ENCODE results near the gene TBC1D16. TPM values are rescaled to one million over a fixed set of nuclear protein-coding genes. Genes with fewer than 3 reads are reported as not detected.
"Not testable (repeated sequence)": the region's sequence is repeated elsewhere in the genome, so short reads cannot be mapped to it uniquely, and the experiment has no call there.

TBC1D16 gene
- total RNA-seq, 2 experiments from 2014 or later: 5.4 TPM

GRCh38 chr17:79994228-79994569 is 41.5 kb downstream of the TBC1D16 start:
- CTCF ChIA-PET: interaction anchor here (0.7 to 4.3 kb wide), 8 partner anchors 11 to 253 kb away, joined by 3 to 24 read pairs (median 4); no protein-coding TSS in a partner anchor
- H3K27me3 Mint-ChIP-seq, DNase-seq, H3K4me3 Mint-ChIP-seq, H3K36me3 Mint-ChIP-seq, H3K9me3 Mint-ChIP-seq: not testable (repeated sequence)
- Mint-ChIP-seq H3K27ac (peak overlapping the region; percentile 73), H3K4me1 (ENCODE audit: low read depth) (peaks cover 43% of the 10 kb centered on the region)
- intact Hi-C loops (cut with micrococcal nuclease): loop anchor here (5.0 to 10.0 kb wide), 2 partner anchors 151 to 247 kb away; partner anchors contain the start of gene EIF4A3
- POLR2A ChIA-PET: interaction anchor here (0.6 kb wide), 1 partner anchor 120 kb away, joined by 4 read pairs; no protein-coding TSS in a partner anchor

DNA sequence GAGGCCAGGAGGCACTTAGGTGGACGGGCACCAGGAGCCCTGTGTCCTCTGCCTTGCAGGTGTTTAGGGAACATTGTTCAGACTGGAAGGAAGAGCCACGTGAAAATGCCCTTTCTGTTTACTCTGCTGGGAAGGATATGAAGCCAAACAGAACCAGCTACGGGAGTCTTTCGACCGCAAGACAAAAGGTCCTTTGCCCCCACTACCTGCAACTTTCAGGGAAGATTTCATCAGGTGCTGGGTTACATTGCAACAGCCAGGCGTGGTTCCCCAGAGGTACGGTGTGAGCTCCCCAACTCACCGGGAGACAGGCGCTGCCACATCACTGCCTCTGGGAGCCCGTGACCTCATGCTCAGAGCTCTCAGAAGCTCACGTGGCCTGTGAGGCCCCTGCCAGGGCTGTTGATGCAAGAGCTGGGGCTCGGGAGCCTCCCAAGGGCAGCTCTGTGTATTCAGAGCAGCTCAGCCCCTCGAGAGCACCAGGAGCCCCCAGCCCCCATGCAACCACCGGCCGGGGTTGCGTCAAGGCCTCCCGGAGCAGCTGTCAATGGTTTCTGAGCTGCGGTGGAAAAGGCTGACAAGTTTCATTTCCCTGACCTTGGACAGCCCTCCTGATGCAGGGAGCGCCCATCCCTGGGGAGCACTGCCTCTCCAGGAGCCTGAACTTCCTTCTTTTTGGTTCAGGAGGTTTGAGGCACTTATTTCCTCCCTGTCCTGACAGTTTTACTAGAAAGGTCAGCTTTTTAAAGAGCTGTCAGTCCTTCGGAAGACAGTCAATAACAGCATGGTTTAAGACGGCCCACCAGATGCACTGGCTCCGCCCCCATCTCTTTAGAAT is 42.1 kb downstream of the TBC1D16 start:
- Mint-ChIP-seq H3K36me3 (no peaks in the 10 kb centered on the region), H3K4me1 (ENCODE audit: low read depth) (peaks cover 41% of the 10 kb centered on the region), H3K9me3 (no peaks in the 10 kb centered on the region), H3K27me3 (no peaks in the 10 kb centered on the region), H3K4me3 (peak overlapping the region; percentile 54), H3K27ac (peak overlapping the region; percentile 73)
- ChIA-PET POLR2A (interaction anchor here (0.6 kb wide), 1 partner anchor 121 kb away, joined by 4 read pairs; no protein-coding TSS in a partner anchor), CTCF (interaction anchor here (0.7 to 4.3 kb wide), 7 partner anchors 12 to 253 kb away, joined by 3 to 24 read pairs (median 3); no protein-coding TSS in a partner anchor)
- peak; percentile 75 for DNase-seq
- intact Hi-C loops (cut with micrococcal nuclease): loop anchor here (1.0 to 10.0 kb wide), 3 partner anchors 151 to 265 kb away; partner anchors contain the start of gene EIF4A3

- H3K9me3 Mint-ChIP-seq: no peaks in the 10 kb centered on the region
- CTCF ChIA-PET: interaction anchor here (1.0 to 4.3 kb wide), 9 partner anchors 12 to 252 kb away, joined by 3 to 24 read pairs (median 4); partner anchors contain the start of gene CBX8
- H3K27me3 Mint-ChIP-seq: no peaks in the 10 kb centered on the region
- peaks cover 40% of the 10 kb centered on the region for H3K4me1 Mint-ChIP-seq (ENCODE audit: low read depth)
- H3K4me3 Mint-ChIP-seq: peak overlapping the region; percentile 71
- intact Hi-C loops (cut with micrococcal nuclease): loop anchor here (1.0 to 10.0 kb wide), 3 partner anchors 152 to 265 kb away; partner anchors contain the start of gene EIF4A3
- peak overlapping the region; percentile 73 for H3K27ac Mint-ChIP-seq
- DNase-seq: no peak
- POLR2A ChIA-PET: interaction anchor here (1.1 kb wide), 1 partner anchor 247 kb away, joined by 3 read pairs; no protein-coding TSS in a partner anchor
- H3K36me3 Mint-ChIP-seq: no peaks in the 10 kb centered on the region
These were observed 42.9 kb downstream of the TBC1D16 start for GRCh38 chr17:79992649-79993389.

DNA sequence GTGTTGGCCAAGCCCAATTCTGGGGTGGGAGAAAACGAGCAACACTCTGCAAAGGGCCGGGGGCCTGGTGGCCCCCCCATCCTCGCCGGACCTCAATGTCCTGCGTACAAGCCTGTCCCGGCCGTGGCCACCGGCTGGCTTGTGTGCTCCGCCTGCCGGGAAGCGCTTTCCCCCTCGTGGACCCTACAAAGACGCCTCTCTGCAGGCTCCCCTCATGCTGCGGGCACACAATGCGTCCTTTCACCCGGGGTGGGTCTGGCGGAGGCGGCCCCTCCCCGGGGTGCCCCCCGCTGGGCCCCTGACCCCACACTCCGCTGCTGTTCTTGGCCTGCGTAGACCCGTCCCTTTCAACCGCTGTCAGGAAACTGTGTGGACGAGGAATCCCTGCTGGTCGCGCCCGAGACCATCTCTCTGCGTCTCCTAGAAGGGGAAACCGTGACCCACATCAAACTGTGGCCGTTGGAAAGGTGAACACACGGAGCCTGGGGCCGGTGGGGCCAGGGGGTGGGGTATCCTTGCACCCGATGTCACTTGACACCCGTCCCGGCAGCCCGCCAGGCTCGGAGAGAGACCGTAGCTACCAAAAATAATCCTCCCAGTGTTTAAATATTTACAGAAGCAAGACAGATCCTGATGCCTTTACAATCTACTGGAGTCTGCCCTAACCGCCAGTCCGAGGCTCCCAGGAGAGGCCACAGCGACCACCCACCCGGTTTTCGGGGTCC is 43.6 kb downstream of the TBC1D16 start:
- POLR2A ChIA-PET: interaction anchor here (0.8 to 1.1 kb wide), 2 partner anchors 151 to 246 kb away, joined by 3 read pairs; no protein-coding TSS in a partner anchor
- no peaks in the 10 kb centered on the region for H3K27me3 Mint-ChIP-seq
- intact Hi-C loops (cut with micrococcal nuclease): loop anchor here (1.0 to 10.0 kb wide), 3 partner anchors 149 to 245 kb away; partner anchors contain the start of gene EIF4A3

DNA sequence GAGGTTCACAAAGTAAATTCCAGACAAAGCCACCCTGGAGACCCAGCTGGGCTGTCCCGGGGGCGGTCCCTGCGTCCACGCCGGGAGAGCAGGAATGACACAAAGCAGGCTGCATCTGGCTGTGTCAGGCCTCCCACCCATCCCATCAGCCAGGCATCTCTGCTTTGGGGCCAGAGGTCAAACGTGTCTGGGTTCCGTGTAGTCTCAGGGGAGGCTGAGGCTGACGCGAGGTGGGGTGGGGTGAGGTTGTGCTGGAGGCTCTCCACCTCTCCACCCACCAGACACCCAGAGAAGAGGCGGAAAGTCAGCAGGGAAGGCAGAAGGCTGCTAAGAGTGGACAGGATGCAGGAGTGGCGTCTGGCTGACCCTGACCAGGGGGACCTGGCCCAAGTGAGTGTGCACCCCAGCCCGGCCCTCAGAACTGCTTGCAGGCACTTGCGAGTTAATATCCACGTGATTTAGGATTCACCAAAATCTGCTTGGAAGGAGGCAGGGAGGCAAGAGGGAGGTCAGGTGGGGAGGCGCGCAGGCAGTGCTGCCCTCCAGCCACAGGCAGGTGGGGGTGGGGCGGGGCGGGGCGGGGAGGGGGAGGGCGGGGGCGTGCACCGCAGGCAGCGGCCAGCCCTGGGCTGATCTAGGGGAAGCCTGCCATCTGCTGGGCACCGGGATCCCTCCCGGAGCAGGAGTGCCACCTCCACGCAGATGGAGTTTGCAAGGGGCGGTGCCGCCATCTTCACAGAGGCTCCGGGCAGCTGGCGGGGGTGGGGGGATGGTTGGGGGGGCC is 44.3 kb downstream of the TBC1D16 start:
- DNase-seq: peak; percentile 91
- Mint-ChIP-seq H3K27ac (no peak overlapping the region), H3K4me3 (peak overlapping the region; percentile 71)

More for the DNA sequence above, 43.6 kb downstream of the TBC1D16 start:
- H3K4me3 Mint-ChIP-seq: peak overlapping the region; percentile 71
- CTCF ChIA-PET: interaction anchor here (0.6 to 4.3 kb wide), 9 partner anchors 12 to 251 kb away, joined by 3 to 24 read pairs (median 3); partner anchors contain the start of gene CBX8
- H3K36me3 Mint-ChIP-seq: no peaks in the 10 kb centered on the region
- H3K4me1 Mint-ChIP-seq (ENCODE audit: low read depth): peaks cover 33% of the 10 kb centered on the region
- no peak for DNase-seq
- no peaks in the 10 kb centered on the region for H3K9me3 Mint-ChIP-seq
- H3K27ac Mint-ChIP-seq: peak overlapping the region; percentile 47

DNA sequence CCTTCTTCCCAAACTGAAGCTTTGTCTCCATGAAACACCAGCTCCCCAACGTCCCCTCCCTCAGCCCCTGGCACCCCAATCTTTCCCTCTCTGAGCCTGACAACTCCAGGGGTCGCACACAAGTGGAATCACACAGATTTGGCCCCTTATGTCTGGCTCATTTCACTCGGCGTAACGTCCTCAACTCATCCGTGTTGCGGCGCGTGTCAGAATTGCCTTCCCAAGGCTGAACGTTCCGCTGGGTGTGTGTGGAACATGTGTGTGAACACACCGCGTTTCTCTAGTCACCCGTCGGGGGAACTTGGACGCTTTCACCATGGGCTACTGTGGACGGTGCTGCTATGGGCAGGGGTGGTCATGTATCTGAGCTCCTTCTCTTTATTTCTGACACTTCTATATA is 45.0 kb downstream of the TBC1D16 start:
- POLR2A ChIA-PET: no interaction called here
- H3K4me3 Mint-ChIP-seq: no peak overlapping the region
- no peaks in the 10 kb centered on the region for H3K36me3 Mint-ChIP-seq
- CTCF ChIA-PET: interaction anchor here (1.1 to 2.1 kb wide), 3 partner anchors 201 to 249 kb away, joined by 3 to 8 read pairs (median 4); no protein-coding TSS in a partner anchor
- intact Hi-C loops (cut with micrococcal nuclease): loop anchor here (1.0 to 10.0 kb wide), 3 partner anchors 147 to 243 kb away; partner anchors contain the start of gene EIF4A3
- no peak for DNase-seq
- no peaks in the 10 kb centered on the region for H3K27me3 Mint-ChIP-seq
- H3K27ac Mint-ChIP-seq: peak overlapping the region; percentile 21
- H3K4me1 Mint-ChIP-seq (ENCODE audit: low read depth): peaks cover 20% of the 10 kb centered on the region
- H3K9me3 Mint-ChIP-seq: no peaks in the 10 kb centered on the region

More for the DNA sequence above, 44.3 kb downstream of the TBC1D16 start:
- H3K27me3 Mint-ChIP-seq: no peaks in the 10 kb centered on the region
- POLR2A ChIA-PET: interaction anchor here (0.8 to 1.1 kb wide), 2 partner anchors 150 to 246 kb away, joined by 3 read pairs; no protein-coding TSS in a partner anchor
- CTCF ChIA-PET: interaction anchor here (0.6 to 2.1 kb wide), 11 partner anchors 13 to 250 kb away, joined by 3 to 8 read pairs (median 3); partner anchors contain the start of gene CBX8
- no peaks in the 10 kb centered on the region for H3K9me3 Mint-ChIP-seq
- intact Hi-C loops (cut with micrococcal nuclease): loop anchor here (1.0 to 10.0 kb wide), 3 partner anchors 148 to 244 kb away; partner anchors contain the start of gene EIF4A3
- H3K36me3 Mint-ChIP-seq: no peaks in the 10 kb centered on the region
- H3K4me1 Mint-ChIP-seq (ENCODE audit: low read depth): peaks cover 26% of the 10 kb centered on the region

DNA sequence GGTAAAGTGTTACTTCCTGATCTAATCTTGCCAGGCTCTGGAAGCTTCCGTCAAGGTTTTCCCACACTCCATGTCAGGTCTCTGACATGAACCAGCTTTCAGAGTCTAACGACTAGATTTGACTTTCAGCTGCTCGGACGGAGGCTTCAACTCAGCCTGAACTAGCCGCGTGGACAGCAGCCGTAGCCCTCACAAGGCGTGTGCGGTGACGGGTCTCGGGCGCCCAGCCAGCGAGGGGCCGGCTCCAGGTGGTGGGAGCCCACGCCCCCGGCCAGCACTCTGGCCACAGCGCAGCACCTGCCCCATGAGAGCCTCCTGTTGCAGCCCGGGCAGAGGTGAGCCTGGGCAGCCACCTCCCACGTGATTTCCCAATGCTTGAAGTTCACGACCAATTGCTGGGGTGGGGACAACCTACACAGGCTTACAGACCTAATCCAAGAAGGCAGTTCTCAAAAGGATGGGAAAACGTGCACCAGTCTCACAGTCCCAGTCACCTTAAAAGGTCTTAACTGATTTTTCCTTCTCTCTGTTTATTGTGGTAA is 45.5 kb downstream of the TBC1D16 start:
- POLR2A ChIA-PET: no interaction called here
- Mint-ChIP-seq H3K4me1 (ENCODE audit: low read depth) (peaks cover 18% of the 10 kb centered on the region), H3K36me3 (no peaks in the 10 kb centered on the region), H3K27me3 (no peaks in the 10 kb centered on the region), H3K9me3 (no peaks in the 10 kb centered on the region), H3K4me3 (no peak overlapping the region), H3K27ac (peak overlapping the region; percentile 21)
- intact Hi-C loops (cut with micrococcal nuclease): loop anchor here (5.0 to 10.0 kb wide), 2 partner anchors 155 to 243 kb away; partner anchors contain the start of gene EIF4A3
- CTCF ChIA-PET: interaction anchor here (0.9 to 2.1 kb wide), 4 partner anchors 18 to 249 kb away, joined by 3 to 8 read pairs (median 4); no protein-coding TSS in a partner anchor
- no peak for DNase-seq

GRCh38 chr17:79989106-79989835 is 46.4 kb downstream of the TBC1D16 start:
- intact Hi-C loops (cut with micrococcal nuclease): no loop called here
- no peaks in the 10 kb centered on the region for H3K27me3 Mint-ChIP-seq
- ChIA-PET CTCF (interaction anchor here (0.9 to 2.1 kb wide), 2 partner anchors 19 to 248 kb away, joined by 4 to 8 read pairs; no protein-coding TSS in a partner anchor), POLR2A (no interaction called here)
- H3K4me3 Mint-ChIP-seq: no peak overlapping the region
- H3K4me1 Mint-ChIP-seq (ENCODE audit: low read depth): peaks cover 18% of the 10 kb centered on the region
- no peak for DNase-seq
- no peaks in the 10 kb centered on the region for H3K36me3 Mint-ChIP-seq
- H3K9me3 Mint-ChIP-seq: no peaks in the 10 kb centered on the region
- no peak overlapping the region for H3K27ac Mint-ChIP-seq

GRCh38 chr17:79988185-79988971 is 47.3 kb downstream of the TBC1D16 start:
- Mint-ChIP-seq H3K9me3 (no peaks in the 10 kb centered on the region), H3K27ac (no peak overlapping the region), H3K4me1 (ENCODE audit: low read depth) (peaks cover 16% of the 10 kb centered on the region), H3K4me3 (no peak overlapping the region), H3K27me3 (no peaks in the 10 kb centered on the region), H3K36me3 (no peaks in the 10 kb centered on the region)
- peak; percentile 43 for DNase-seq
- CTCF ChIA-PET: interaction anchor here (1.6 kb wide), 1 partner anchor 14 kb away, joined by 3 read pairs; no protein-coding TSS in a partner anchor
- POLR2A ChIA-PET: no interaction called here
- intact Hi-C loops (cut with micrococcal nuclease): no loop called here
